Activated CD8-positive, alpha-beta T cell treated with anti-CD3 and anti-CD28 coated beads, Interleukin-2, amount 10 ng/mL, durations not matched to agents 7 days and 5 days (primary cell): Measurements from ENCODE around the gene AHNAK. TPM values are rescaled to one million over a fixed set of nuclear protein-coding genes. Genes with fewer than 3 reads are reported as not detected.
"Not testable (repeated sequence)": the region's sequence is repeated elsewhere in the genome, so short reads cannot be mapped to it uniquely, and the experiment has no call there.

Experiments used
- ATAC-seq: fragments of 150-1000 bp; cut with Tn5 transposase; one replicate; pipeline ENCODE4 v1.10.0; 2021; ENCODE audit warnings: moderate library complexity
- CTCF ChIA-PET: fragments of 350-600 bp; sonication (Branson Sonifier 250); formaldehyde crosslinking; loops from one replicate; lab custom pipeline; 2021; ENCODE audit warnings: antibody characterized with exemption; lab: Charles Lee
- POLR2A ChIA-PET: fragments of 350-600 bp; sonication (Branson Sonifier 250); formaldehyde crosslinking; loops from one replicate; lab custom pipeline; 2021; ENCODE audit warnings: antibody characterized with exemption; lab: Charles Lee
- DNase-seq: peaks from one replicate; pipeline ENCODE4 v3.0.0-alpha.2; 2020
- H3K27ac Mint-ChIP-seq: one replicate; pipeline ENCODE4 v1.8.0; 2021; ENCODE audit warnings: mild to moderate bottlenecking, mixed read lengths
- H3K27me3 Mint-ChIP-seq: one replicate; pipeline ENCODE4 v1.8.0; 2021; ENCODE audit warnings: low read depth, mixed read lengths
- H3K36me3 Mint-ChIP-seq: one replicate; pipeline ENCODE4 v1.8.0; 2021; ENCODE audit warnings: low read depth, mixed read lengths
- H3K4me1 Mint-ChIP-seq: one replicate; pipeline ENCODE4 v1.8.0; 2021; ENCODE audit warnings: low read depth, mixed read lengths
- H3K4me3 Mint-ChIP-seq: one replicate; pipeline ENCODE4 v1.8.0; 2021; ENCODE audit warnings: mild to moderate bottlenecking, mixed read lengths
- H3K9me3 Mint-ChIP-seq: one replicate; pipeline ENCODE4 v1.8.0; 2022; ENCODE audit warnings: mixed read lengths; ENCODE audit not compliant: insufficient read depth
- total RNA-seq, 2 experiments: library from RNA; stranded (reverse); gene quantifications; one replicate each; pipeline ENCODE4 v1.2.3, GENCODE V29; 2021

The AHNAK gene
- total RNA-seq, 2 experiments from 2014 or later: 123 to 129 TPM

- POLR2A ChIA-PET: interaction anchor here (0.7 to 3.9 kb wide), 6 partner anchors 15 to 283 kb away, joined by 3 to 58 read pairs (median 4); partner anchors contain the start of genes C11orf98, CSKMT and TUT1
- DNase-seq: no peak
- Mint-ChIP-seq H3K36me3 (peaks cover 71% of the 10 kb centered on the region), H3K27me3 (no peaks in the 10 kb centered on the region), H3K27ac (peak overlapping the region; percentile 97), H3K4me3 (peak overlapping the region; percentile 99), H3K4me1 (peaks cover 55% of the 10 kb centered on the region), H3K9me3 (no peaks in the 10 kb centered on the region)
- no peak for ATAC-seq
- CTCF ChIA-PET: interaction anchor here (0.7 to 6.5 kb wide), 8 partner anchors 14 to 179 kb away, joined by 3 to 49 read pairs (median 22); partner anchors contain the start of gene TUT1
Measured at GRCh38 chr11:62572431-62572830, 25.8 kb upstream of the AHNAK start.

- Mint-ChIP-seq H3K36me3 (peaks cover 74% of the 10 kb centered on the region), H3K4me3 (peak overlapping the region; percentile 99), H3K4me1 (peaks cover 61% of the 10 kb centered on the region), H3K27ac (peak overlapping the region; percentile 60)
- DNase-seq, H3K27me3 Mint-ChIP-seq, H3K9me3 Mint-ChIP-seq, ATAC-seq: not testable (repeated sequence)
- ChIA-PET CTCF (interaction anchor here (1.2 to 6.5 kb wide), 4 partner anchors 13 to 177 kb away, joined by 4 to 49 read pairs (median 36); no protein-coding TSS in a partner anchor), POLR2A (interaction anchor here (1.0 kb wide), 1 partner anchor 270 kb away, joined by 3 read pairs; no protein-coding TSS in a partner anchor)
Measured at GRCh38 chr11:62571493-62571892, 24.9 kb upstream of the AHNAK start.

DNA sequence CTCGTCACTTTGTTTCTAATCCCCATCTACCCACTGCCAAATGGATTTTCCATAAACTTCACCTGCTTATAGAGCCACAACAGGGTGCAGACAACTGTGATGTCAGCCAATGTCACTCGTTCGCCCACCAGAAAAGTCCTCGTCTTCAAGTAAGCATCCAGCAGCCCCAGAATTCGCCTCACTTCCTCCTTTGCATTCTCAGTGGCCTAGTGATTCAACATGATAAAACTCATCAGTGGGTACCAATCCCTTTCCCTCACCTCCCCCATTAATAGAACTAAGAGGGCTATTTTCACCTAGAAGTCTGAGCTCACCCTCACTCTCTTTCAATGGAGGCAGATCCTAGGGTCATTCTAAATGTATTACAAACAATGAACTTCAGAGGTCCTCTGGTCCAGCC lies 24.3 kb upstream of the AHNAK start:
- not testable (repeated sequence) for ATAC-seq, H3K27me3 Mint-ChIP-seq, H3K4me3 Mint-ChIP-seq, DNase-seq, H3K9me3 Mint-ChIP-seq
- Mint-ChIP-seq H3K27ac (peak overlapping the region; percentile 0), H3K36me3 (peaks cover 78% of the 10 kb centered on the region), H3K4me1 (peaks cover 65% of the 10 kb centered on the region)
- ChIA-PET POLR2A (interaction anchor here (0.8 to 2.3 kb wide), 3 partner anchors 11 to 270 kb away, joined by 3 to 7 read pairs (median 4); no protein-coding TSS in a partner anchor), CTCF (interaction anchor here (1.2 to 6.5 kb wide), 5 partner anchors 12 to 177 kb away, joined by 3 to 49 read pairs (median 35); no protein-coding TSS in a partner anchor)

DNA sequence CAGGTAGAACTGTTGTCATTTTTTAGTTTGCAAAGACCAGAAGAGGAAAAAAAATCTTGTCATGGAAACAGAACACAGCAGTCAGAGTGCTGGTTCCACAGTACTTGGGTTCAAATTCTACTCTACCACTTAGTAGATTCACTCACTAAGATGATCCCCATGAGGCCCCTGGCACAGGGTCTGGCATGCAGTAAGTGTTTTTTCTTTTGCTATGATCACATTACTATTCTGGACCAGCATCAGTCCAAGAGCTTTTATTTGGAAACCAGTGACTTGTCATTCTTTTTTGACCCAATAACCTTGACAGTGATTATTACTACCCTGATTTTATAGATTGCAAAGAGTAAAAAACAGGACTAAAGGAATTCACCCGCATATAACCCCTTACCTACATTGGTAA lies 23.0 kb upstream of the AHNAK start:
- POLR2A ChIA-PET: interaction anchor here (0.7 to 2.3 kb wide), 4 partner anchors 9 to 414 kb away, joined by 3 to 7 read pairs (median 4); partner anchors contain the start of gene TUT1
- CTCF ChIA-PET: interaction anchor here (1.0 to 6.5 kb wide), 6 partner anchors 10 to 144 kb away, joined by 3 to 49 read pairs (median 19); no protein-coding TSS in a partner anchor
- H3K4me1 Mint-ChIP-seq: peaks cover 56% of the 10 kb centered on the region

GRCh38 chr11:62567018-62567633 lies 20.5 kb upstream of the AHNAK start:
- Mint-ChIP-seq H3K4me1 (peaks cover 51% of the 10 kb centered on the region), H3K27me3 (no peaks in the 10 kb centered on the region), H3K27ac (peak overlapping the region; percentile 32), H3K36me3 (peaks cover 72% of the 10 kb centered on the region), H3K9me3 (no peaks in the 10 kb centered on the region), H3K4me3 (no peak overlapping the region)
- ChIA-PET CTCF (interaction anchor here (0.9 to 12.7 kb wide), 6 partner anchors 11 to 172 kb away, joined by 3 to 294 read pairs (median 11); no protein-coding TSS in a partner anchor), POLR2A (interaction anchor here (0.6 to 1.3 kb wide), 4 partner anchors 10 to 165 kb away, joined by 3 to 4 read pairs (median 4); no protein-coding TSS in a partner anchor)
- ATAC-seq (peak; percentile 18), DNase-seq (no peak)

More for the DNA sequence above, 23.0 kb upstream of the AHNAK start:
- Mint-ChIP-seq H3K4me3 (no peak overlapping the region), H3K27ac (no peak overlapping the region), H3K36me3 (peaks cover 81% of the 10 kb centered on the region), H3K27me3 (no peaks in the 10 kb centered on the region), H3K9me3 (no peaks in the 10 kb centered on the region)
- DNase-seq (no peak), ATAC-seq (no peak)

GRCh38 chr11:62566247-62566646 lies 19.6 kb upstream of the AHNAK start:
- no peak for ATAC-seq
- Mint-ChIP-seq H3K4me3 (no peak overlapping the region), H3K9me3 (no peaks in the 10 kb centered on the region), H3K27ac (peak overlapping the region; percentile 31), H3K27me3 (no peaks in the 10 kb centered on the region), H3K4me1 (peaks cover 47% of the 10 kb centered on the region), H3K36me3 (peaks cover 70% of the 10 kb centered on the region)
- ChIA-PET POLR2A (interaction anchor here (0.6 to 1.3 kb wide), 5 partner anchors 8 to 142 kb away, joined by 3 to 4 read pairs (median 3); no protein-coding TSS in a partner anchor), CTCF (interaction anchor here (1.2 to 12.7 kb wide), 7 partner anchors 8 to 171 kb away, joined by 4 to 294 read pairs (median 11); partner anchors contain the start of genes EEF1G and TUT1)
- DNase-seq: no peak

DNA sequence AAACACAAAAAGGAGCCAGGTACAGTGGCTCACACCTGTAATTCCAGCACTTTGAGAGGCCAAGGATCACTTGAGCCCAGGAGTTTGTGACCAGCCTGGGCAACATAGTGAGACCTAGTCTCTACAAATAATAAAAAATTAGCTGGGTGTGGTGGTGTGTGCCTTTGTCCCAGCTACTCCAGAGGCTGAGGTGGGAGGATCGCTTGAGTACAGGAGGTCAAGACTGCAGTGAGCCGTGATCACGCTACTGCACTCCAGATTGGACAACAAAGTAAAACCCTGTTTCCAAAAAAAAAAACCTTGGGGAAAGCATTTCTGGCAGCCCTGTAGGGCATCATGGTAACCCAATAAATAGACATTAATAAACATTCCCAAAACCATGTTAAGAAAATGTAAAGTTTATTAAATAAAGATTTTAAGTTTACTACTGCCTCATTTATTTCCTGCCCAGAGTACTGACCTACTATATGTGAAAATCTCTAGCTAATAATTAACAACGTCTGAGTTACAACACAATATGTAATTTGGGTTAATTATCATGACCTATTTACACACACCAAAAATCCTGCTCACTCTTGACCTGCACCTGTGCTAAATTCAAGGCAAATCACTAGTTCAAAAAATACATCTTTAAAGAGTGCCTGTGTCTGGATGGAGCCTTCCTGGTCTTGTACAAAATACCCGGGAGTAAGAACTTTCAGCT lies 18.6 kb upstream of the AHNAK start:
- ATAC-seq (no peak), DNase-seq (no peak)
- Mint-ChIP-seq H3K27me3 (no peaks in the 10 kb centered on the region), H3K4me3 (no peak overlapping the region), H3K27ac (peak overlapping the region; percentile 14), H3K4me1 (peaks cover 46% of the 10 kb centered on the region), H3K36me3 (peaks cover 68% of the 10 kb centered on the region), H3K9me3 (no peaks in the 10 kb centered on the region)
- ChIA-PET POLR2A (interaction anchor here (0.6 to 1.3 kb wide), 2 partner anchors 8 to 81 kb away, joined by 3 to 4 read pairs; no protein-coding TSS in a partner anchor), CTCF (interaction anchor here (0.7 to 12.7 kb wide), 9 partner anchors 8 to 340 kb away, joined by 3 to 294 read pairs (median 5); partner anchors contain the start of genes EEF1G and TUT1)

GRCh38 chr11:62561677-62562230 lies 15.1 kb upstream of the AHNAK start:
- POLR2A ChIA-PET: interaction anchor here (1.0 to 1.9 kb wide), 4 partner anchors 12 to 137 kb away, joined by 3 to 9 read pairs (median 7); partner anchors contain the start of gene EEF1G
- CTCF ChIA-PET: interaction anchor here (0.9 to 12.7 kb wide), 9 partner anchors 9 to 168 kb away, joined by 3 to 294 read pairs (median 16); partner anchors contain the start of genes EEF1G, MTA2 and TUT1
- H3K27me3 Mint-ChIP-seq, ATAC-seq, H3K4me3 Mint-ChIP-seq, H3K9me3 Mint-ChIP-seq, DNase-seq: not testable (repeated sequence)
- H3K4me1 Mint-ChIP-seq: peaks cover 61% of the 10 kb centered on the region
- H3K36me3 Mint-ChIP-seq: peaks cover 76% of the 10 kb centered on the region
- H3K27ac Mint-ChIP-seq: peak overlapping the region; percentile 4

GRCh38 chr11:62560566-62561103 lies 14.0 kb upstream of the AHNAK start:
- H3K4me1 Mint-ChIP-seq: peaks cover 65% of the 10 kb centered on the region
- H3K27me3 Mint-ChIP-seq: no peaks in the 10 kb centered on the region
- ATAC-seq (peak; percentile 8), DNase-seq (peak; percentile 81)
- H3K4me3 Mint-ChIP-seq: no peak overlapping the region
- H3K27ac Mint-ChIP-seq: peak overlapping the region; percentile 58
- H3K9me3 Mint-ChIP-seq: no peaks in the 10 kb centered on the region
- peaks cover 65% of the 10 kb centered on the region for H3K36me3 Mint-ChIP-seq
- ChIA-PET POLR2A (interaction anchor here (0.6 to 2.0 kb wide), 6 partner anchors 9 to 137 kb away, joined by 3 to 9 read pairs (median 6); partner anchors contain the start of gene EEF1G), CTCF (interaction anchor here (0.8 to 12.7 kb wide), 22 partner anchors 8 to 223 kb away, joined by 3 to 294 read pairs (median 6); partner anchors contain the start of genes AHNAK, B3GAT3, EEF1G and MTA2)

DNA sequence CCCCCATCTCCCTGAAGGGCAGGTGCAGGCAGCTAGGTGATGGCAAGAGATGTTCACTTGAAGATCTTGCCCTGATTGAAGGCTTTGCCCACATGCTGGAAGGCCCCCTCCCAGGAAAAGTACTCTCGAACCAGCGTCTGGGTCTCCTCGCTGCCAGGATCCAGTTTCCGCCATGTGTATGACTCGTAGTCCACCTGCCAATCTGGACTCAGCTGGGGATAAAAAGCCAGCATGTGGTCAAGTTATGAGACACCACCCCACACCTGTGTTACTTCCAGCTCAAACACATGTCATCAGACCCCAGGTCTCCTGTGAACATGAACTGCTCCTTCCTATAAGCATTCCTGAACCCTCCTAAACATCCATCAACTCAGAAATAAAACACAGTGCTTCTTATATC lies 13.0 kb upstream of the AHNAK start:
- not testable (repeated sequence) for H3K27me3 Mint-ChIP-seq, H3K9me3 Mint-ChIP-seq, ATAC-seq, DNase-seq, H3K4me3 Mint-ChIP-seq
- ChIA-PET POLR2A (interaction anchor here (1.9 to 2.0 kb wide), 2 partner anchors 10 to 135 kb away, joined by 7 to 8 read pairs; no protein-coding TSS in a partner anchor), CTCF (interaction anchor here (1.0 to 12.7 kb wide), 13 partner anchors 9 to 222 kb away, joined by 3 to 294 read pairs (median 9); partner anchors contain the start of genes AHNAK, SCGB1A1 and TUT1)
- Mint-ChIP-seq H3K36me3 (peaks cover 60% of the 10 kb centered on the region), H3K27ac (peak overlapping the region; percentile 80), H3K4me1 (peaks cover 74% of the 10 kb centered on the region)
